ENCODE results near the gene LSS. TPM values are rescaled to one million over a fixed set of nuclear protein-coding genes. Genes with fewer than 3 reads are reported as not detected.

LSS gene
- total RNA-seq, 2 donors from 2014 or later: 56.7 to 85.2 TPM

GRCh38 chr21:46151989-46152926 is 76.3 kb downstream of the LSS start:
- Histone ChIP-seq H3K27ac (ENCODE audit: low read depth, low read length) (no peak overlapping the region), H3K9ac (ENCODE audit: extremely low read depth, low read length, poor library complexity, severe bottlenecking) (no peak overlapping the region), H3K27me3 (ENCODE audit: control insufficient read depth, insufficient read depth, low read length, poor library complexity, severe bottlenecking) (no peaks in the 10 kb centered on the region), H3K36me3 (ENCODE audit: control insufficient read depth, insufficient read depth, low read length) (no peaks in the 10 kb centered on the region), H3K4me1 (ENCODE audit: control insufficient read depth, insufficient read depth, low read length) (peaks cover 9% of the 10 kb centered on the region), H3K4me3 (ENCODE audit: low read length) (no peak overlapping the region), H3K9me3 (ENCODE audit: control insufficient read depth, low read length) (no peaks in the 10 kb centered on the region)
- Mint-ChIP-seq H3K27ac (peak overlapping the region; percentile 77), H3K4me3 (no peak overlapping the region), H3K27me3 (ENCODE audit: insufficient read depth) (no peaks in the 10 kb centered on the region), H3K4me1 (peaks cover 3% of the 10 kb centered on the region), H3K9me3 (no peaks in the 10 kb centered on the region), H3K36me3 (ENCODE audit: low read depth) (no peaks in the 10 kb centered on the region)
- WGBS, 2 experiments (ENCODE audit: insufficient coverage in 1 of 2, insufficient read length in 1 of 2): 94 to 95% methylated on average over 28 to 45 of the region's 45 CpGs
- no peak for TF ChIP-seq CTCF (conservative IDR thresholded peaks at IDR 0.05)
- peak; percentile 48 for DNase-seq

GRCh38 chr21:46151261-46151988 is 77.1 kb downstream of the LSS start:
- H3K4me3 Mint-ChIP-seq: no peak overlapping the region
- no peaks in the 10 kb centered on the region for H3K36me3 Mint-ChIP-seq (ENCODE audit: low read depth)
- Histone ChIP-seq H3K36me3 (ENCODE audit: control insufficient read depth, insufficient read depth, low read length) (no peaks in the 10 kb centered on the region), H3K27me3 (ENCODE audit: control insufficient read depth, insufficient read depth, low read length, poor library complexity, severe bottlenecking) (no peaks in the 10 kb centered on the region), H3K27ac (ENCODE audit: low read depth, low read length) (no peak overlapping the region), H3K4me1 (ENCODE audit: control insufficient read depth, insufficient read depth, low read length) (peaks cover 9% of the 10 kb centered on the region), H3K9me3 (ENCODE audit: control insufficient read depth, low read length) (no peaks in the 10 kb centered on the region), H3K9ac (ENCODE audit: extremely low read depth, low read length, poor library complexity, severe bottlenecking) (no peak overlapping the region), H3K4me3 (ENCODE audit: low read length) (no peak overlapping the region)
- DNase-seq: peak; percentile 43
- no peaks in the 10 kb centered on the region for H3K27me3 Mint-ChIP-seq (ENCODE audit: insufficient read depth)
- H3K9me3 Mint-ChIP-seq: no peaks in the 10 kb centered on the region
- H3K4me1 Mint-ChIP-seq: peaks cover 3% of the 10 kb centered on the region
- WGBS, 2 experiments (ENCODE audit: insufficient coverage in 1 of 2, insufficient read length in 1 of 2): 91% methylated on average over 21 to 47 of the region's 47 CpGs
- TF ChIP-seq CTCF (conservative IDR thresholded peaks at IDR 0.05): no peak
- H3K27ac Mint-ChIP-seq: no peak overlapping the region

- no peak for TF ChIP-seq CTCF (conservative IDR thresholded peaks at IDR 0.05)
- no peak overlapping the region for H3K4me3 ChIP-seq (ENCODE audit: low read length)
- no peaks in the 10 kb centered on the region for H3K27me3 ChIP-seq (ENCODE audit: control insufficient read depth, insufficient read depth, low read length, poor library complexity, severe bottlenecking)
- H3K27ac Mint-ChIP-seq: no peak overlapping the region
- peak; percentile 44 for DNase-seq
- H3K4me1 Mint-ChIP-seq: peaks cover 3% of the 10 kb centered on the region
- no peaks in the 10 kb centered on the region for H3K9me3 Mint-ChIP-seq
- H3K4me1 ChIP-seq (ENCODE audit: control insufficient read depth, insufficient read depth, low read length): peaks cover 9% of the 10 kb centered on the region
- H3K36me3 Mint-ChIP-seq (ENCODE audit: low read depth): no peaks in the 10 kb centered on the region
- no peak overlapping the region for H3K9ac ChIP-seq (ENCODE audit: extremely low read depth, low read length, poor library complexity, severe bottlenecking)
- no peak overlapping the region for H3K4me3 Mint-ChIP-seq
- H3K27me3 Mint-ChIP-seq (ENCODE audit: insufficient read depth): no peaks in the 10 kb centered on the region
- no peaks in the 10 kb centered on the region for H3K36me3 ChIP-seq (ENCODE audit: control insufficient read depth, insufficient read depth, low read length)
- no peaks in the 10 kb centered on the region for H3K9me3 ChIP-seq (ENCODE audit: control insufficient read depth, low read length)
- 90 to 92% methylated on average over 16 to 24 of the region's 24 CpGs for WGBS, 2 experiments (ENCODE audit: insufficient coverage in 1 of 2, insufficient read length in 1 of 2)
- H3K27ac ChIP-seq (ENCODE audit: low read depth, low read length): no peak overlapping the region
Measured at GRCh38 chr21:46150491-46151121, 78.0 kb downstream of the LSS start.

Measured in endodermal cell (in vitro differentiated cells).